Muscle of arm (tissue), 12 donors: ENCODE data around the gene PCDHB9. TPM values are rescaled to one million over a fixed set of nuclear protein-coding genes. Genes with fewer than 3 reads are reported as not detected.
"Not testable (repeated sequence)": the region's sequence is repeated elsewhere in the genome, so short reads cannot be mapped to it uniquely, and the experiment has no call there.

Experiments used
- DNase-seq: peaks from one replicate; pipeline ENCODE4 v3.0.0-alpha.2; 2013
- polyA plus RNA-seq, 12 donors: library from polyadenylated mRNA; unstranded; fragments of 120-200 nt; gene quantifications; one replicate each; pipeline ENCODE4 v1.2.1, GENCODE V29; 2013; ENCODE audit not compliant: insufficient read length in 12 of 12

The PCDHB9 gene
- polyA plus RNA-seq, 12 donors: 1.4 to 4.6 (median 2.3) TPM; not detected in 2

- no peak for DNase-seq
Observed at GRCh38 chr5:141182248-141182647, 4.7 kb upstream of the PCDHB9 start, which contains the start of gene PCDHB16. PCDHB16 (plus strand) TSS chr5:141182387; CDS start chr5:141182560, 173 bp downstream.

GRCh38 chr5:141184117-141184855 lies 2.7 kb upstream of the PCDHB9 start:
- DNase-seq: not testable (repeated sequence)

- not testable (repeated sequence) for DNase-seq
Observed at GRCh38 chr5:141188682-141189081, 1.7 kb downstream of the PCDHB9 start.

GRCh38 chr5:141189131-141189530 lies 2.2 kb downstream of the PCDHB9 start:
- not testable (repeated sequence) for DNase-seq

GRCh38 chr5:141192110-141192725 lies 5.3 kb downstream of the PCDHB9 start, which contains the start of gene PCDHB10:
PCDHB10 (plus strand) TSS chr5:141192353; CDS start chr5:141192553, 200 bp downstream.
- DNase-seq: no peak

DNA sequence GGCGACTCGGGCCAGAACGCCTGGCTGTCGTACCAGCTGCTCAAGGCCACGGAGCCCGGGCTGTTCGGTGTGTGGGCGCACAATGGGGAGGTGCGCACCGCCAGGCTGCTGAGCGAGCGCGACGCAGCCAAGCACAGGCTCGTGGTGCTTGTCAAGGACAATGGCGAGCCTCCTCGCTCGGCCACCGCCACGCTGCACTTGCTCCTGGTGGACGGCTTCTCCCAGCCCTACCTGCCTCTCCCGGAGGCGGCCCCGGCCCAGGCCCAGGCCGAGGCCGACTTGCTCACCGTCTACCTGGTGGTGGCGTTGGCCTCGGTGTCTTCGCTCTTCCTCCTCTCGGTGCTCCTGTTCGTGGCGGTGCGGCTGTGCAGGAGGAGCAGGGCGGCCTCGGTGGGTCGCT lies 7.4 kb downstream of the PCDHB9 start:
- not testable (repeated sequence) for DNase-seq

GRCh38 chr5:141196363-141196762 lies 9.4 kb downstream of the PCDHB9 start:
- DNase-seq: no peak

DNA sequence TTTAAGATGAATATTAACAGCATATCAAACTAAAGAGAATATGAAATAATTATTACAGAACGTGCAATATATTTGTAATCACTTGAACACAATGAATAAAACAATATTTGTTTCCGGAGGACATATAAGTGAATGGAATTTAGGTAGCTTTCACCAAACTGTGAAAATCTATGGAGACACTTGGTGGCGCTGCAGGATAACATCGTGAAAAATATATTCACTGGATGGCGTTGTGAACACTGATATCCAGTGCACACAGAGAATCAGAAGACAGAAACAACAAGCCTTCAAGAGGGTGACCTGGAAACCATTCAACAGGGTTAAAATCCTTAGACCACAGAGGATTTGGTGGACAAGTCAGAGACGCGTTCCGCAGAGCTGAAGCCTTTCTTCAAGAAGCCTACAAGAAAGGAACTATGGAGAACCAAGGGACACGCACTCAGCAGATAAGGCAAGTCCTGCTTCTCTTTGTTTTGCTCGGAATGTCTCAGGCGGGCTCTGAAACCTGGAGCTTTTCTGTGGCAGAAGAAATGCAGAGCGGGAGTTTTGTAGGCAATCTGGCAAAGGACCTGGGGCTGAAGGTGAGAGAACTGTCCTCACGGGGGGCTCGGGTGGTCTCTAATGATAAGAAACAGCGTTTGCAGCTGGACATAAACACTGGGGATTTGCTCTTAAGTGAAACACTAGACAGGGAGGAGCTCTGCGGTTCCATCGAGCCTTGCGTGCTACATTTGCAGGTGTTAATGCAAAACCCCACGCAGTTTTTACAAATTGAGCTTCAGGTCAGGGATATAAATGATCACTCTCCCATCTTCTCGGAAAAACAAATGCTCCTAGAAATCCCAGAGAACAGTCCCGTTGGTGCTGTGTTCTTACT lies 12.6 kb downstream of the PCDHB9 start, which contains the start of gene PCDHB11:
PCDHB11 (plus strand) TSS at position 269 of the 877 bp plus-strand sequence; CDS start at position 417, 148 bp downstream.
- DNase-seq: no peak

GRCh38 chr5:141201126-141201525 lies 14.2 kb downstream of the PCDHB9 start:
- DNase-seq: not testable (repeated sequence)

DNA sequence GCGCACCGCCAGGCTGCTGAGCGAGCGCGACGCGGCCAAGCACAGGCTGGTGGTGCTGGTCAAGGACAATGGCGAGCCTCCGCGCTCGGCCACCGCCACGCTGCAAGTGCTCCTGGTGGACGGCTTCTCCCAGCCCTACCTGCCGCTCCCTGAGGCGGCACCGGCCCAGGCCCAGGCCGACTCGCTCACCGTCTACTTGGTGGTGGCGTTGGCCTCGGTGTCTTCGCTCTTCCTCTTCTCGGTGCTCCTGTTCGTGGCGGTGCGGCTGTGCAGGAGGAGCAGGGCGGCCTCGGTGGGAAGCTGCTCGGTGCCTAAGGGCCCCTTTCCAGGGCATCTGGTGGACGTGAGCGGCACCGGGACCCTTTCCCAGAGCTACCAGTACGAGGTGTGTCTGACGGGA lies 14.7 kb downstream of the PCDHB9 start:
- not testable (repeated sequence) for DNase-seq

DNA sequence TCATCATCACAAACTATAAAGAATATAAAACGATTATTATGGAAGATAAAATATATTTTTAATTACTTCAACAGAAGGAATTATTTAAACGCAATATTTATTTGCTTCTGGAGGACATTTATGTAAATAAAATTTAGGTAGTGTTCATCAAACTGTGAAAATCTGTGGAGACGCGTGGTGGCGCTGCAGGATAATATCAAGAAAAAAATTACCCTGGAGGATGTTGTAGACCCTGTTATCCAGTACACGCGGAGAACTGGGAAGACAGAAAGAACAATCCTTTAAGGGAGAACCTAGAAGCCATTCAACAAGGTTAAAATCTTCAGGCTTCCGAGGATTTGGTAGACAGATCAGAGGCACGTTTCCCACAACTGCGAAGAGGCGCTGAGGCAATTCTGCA lies 21.5 kb downstream of the PCDHB9 start, which contains the start of gene PCDHB12:
PCDHB12 (plus strand) TSS at position 242 of the 400 bp plus-strand sequence. CDS start 189 bp downstream, outside the sequence.
- no peak for DNase-seq

GRCh38 chr5:141210281-141210680 lies 23.3 kb downstream of the PCDHB9 start:
- not testable (repeated sequence) for DNase-seq

DNA sequence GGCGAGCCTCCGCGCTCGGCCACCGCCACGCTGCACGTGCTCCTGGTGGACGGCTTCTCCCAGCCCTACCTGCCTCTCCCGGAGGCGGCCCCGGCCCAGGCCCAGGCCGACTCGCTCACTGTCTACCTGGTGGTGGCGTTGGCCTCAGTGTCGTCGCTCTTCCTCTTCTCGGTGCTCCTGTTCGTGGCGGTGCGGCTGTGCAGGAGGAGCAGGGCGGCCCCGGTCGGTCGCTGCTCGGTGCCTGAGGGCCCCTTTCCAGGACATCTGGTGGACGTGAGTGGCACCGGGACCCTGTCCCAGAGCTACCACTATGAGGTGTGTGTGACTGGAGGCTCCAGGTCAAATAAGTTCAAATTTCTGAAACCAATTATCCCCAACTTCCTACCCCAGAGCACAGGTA lies 23.9 kb downstream of the PCDHB9 start:
- DNase-seq: not testable (repeated sequence)

DNA sequence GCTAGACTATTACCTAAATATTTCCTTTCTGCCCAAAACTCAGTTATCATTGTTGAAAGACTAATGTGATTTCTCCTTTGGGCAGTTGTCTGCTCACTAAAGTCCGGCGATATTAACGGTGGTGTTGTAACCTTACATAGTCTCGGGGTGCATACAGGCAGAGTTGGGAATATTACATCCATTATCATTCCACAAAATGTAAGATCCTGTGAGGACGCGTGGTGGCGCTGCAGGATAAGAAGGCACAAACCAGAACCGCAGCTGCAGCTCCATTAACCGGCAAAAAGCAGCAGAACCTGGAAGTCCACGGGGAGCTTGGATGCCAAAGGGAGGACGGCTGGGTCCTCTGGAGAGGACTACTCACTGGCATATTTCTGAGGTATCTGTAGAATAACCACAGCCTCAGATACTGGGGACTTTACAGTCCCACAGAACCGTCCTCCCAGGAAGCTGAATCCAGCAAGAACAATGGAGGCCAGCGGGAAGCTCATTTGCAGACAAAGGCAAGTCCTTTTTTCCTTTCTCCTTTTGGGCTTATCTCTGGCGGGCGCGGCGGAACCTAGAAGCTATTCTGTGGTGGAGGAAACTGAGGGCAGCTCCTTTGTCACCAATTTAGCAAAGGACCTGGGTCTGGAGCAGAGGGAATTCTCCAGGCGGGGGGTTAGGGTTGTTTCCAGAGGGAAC lies 26.8 kb downstream of the PCDHB9 start, which contains the start of gene PCDHB13:
PCDHB13 (plus strand) TSS at position 264 of the 684 bp plus-strand sequence; CDS start at position 469, 205 bp downstream.
- not testable (repeated sequence) for DNase-seq

- DNase-seq: not testable (repeated sequence)
Observed at GRCh38 chr5:141214583-141214982, 27.6 kb downstream of the PCDHB9 start.

DNA sequence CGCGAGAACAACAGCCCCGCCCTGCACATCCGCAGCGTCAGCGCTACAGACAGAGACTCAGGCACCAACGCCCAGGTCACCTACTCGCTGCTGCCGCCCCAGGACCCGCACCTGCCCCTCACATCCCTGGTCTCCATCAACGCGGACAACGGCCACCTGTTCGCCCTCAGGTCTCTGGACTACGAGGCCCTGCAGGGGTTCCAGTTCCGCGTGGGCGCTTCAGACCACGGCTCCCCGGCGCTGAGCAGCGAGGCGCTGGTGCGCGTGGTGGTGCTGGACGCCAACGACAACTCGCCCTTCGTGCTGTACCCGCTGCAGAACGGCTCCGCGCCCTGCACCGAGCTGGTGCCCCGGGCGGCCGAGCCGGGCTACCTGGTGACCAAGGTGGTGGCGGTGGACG lies 28.5 kb downstream of the PCDHB9 start:
- DNase-seq: not testable (repeated sequence)

DNA sequence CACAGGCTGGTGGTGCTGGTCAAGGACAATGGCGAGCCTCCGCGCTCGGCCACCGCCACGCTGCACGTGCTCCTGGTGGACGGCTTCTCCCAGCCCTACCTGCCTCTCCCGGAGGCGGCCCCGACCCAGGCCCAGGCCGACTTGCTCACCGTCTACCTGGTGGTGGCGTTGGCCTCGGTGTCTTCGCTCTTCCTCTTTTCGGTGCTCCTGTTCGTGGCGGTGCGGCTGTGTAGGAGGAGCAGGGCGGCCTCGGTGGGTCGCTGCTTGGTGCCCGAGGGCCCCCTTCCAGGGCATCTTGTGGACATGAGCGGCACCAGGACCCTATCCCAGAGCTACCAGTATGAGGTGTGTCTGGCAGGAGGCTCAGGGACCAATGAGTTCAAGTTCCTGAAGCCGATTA lies 29.1 kb downstream of the PCDHB9 start:
- DNase-seq: not testable (repeated sequence)

DNA sequence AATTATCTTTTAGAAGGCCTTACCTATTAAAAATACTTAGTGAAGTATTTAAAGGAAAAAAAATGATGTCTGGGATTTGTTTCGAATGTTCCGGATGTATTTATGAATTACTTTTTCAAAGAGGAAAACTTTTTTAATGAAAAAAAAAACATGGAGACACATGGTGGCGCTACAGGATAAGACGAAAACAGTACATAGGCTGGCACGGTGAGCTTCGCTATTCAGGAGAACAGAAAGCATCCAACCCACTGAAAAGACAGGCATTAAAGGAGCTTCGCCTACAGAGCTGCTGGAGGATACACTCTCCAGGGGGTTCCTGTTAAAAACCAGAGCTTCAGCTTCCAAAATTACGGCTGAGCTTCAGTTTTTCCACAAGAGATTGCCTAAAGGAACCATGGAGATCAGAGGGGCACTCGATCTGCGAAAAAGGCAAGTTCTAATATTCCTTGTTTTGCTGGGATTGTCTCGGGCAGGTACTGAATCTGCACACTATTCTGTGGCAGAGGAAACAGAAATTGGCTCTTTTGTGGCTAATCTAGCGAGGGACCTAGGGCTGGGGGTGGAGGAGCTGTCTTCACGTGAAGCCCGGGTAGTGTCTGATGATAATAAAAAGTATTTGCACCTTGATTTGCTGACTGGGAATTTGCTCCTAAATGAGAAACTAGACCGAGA lies 36.3 kb downstream of the PCDHB9 start, which contains the start of gene PCDHB14:
PCDHB14 (plus strand) TSS at position 232 of the 672 bp plus-strand sequence; CDS start at position 395, 163 bp downstream.
- no peak for DNase-seq

DNA sequence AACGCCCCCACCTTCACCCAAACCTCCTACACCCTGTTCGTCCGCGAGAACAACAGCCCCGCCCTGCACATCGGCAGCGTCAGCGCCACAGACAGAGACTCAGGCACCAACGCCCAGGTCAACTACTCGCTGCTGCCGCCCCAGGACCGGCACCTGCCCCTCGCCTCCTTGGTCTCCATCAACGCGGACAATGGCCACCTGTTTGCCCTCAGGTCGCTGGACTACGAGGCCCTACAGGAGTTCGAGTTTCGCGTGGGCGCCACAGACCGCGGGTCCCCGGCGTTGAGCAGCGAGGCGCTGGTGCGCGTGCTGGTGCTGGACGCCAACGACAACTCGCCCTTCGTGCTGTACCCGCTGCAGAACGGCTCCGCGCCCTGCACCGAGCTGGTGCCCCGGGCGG lies 37.9 kb downstream of the PCDHB9 start:
- DNase-seq: not testable (repeated sequence)

DNA sequence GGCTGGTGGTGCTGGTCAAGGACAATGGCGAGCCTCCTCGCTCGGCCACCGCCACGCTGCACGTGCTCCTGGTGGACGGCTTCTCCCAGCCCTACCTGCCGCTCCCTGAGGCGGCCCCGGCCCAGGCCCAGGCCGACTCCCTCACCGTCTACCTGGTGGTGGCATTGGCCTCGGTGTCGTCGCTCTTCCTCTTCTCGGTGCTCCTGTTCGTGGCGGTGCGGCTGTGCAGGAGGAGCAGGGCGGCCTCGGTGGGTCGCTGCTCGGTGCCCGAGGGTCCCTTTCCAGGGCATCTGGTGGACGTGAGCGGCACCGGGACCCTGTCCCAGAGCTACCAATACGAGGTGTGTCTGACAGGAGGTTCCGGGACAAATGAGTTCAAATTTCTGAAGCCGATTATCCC lies 38.5 kb downstream of the PCDHB9 start:
- not testable (repeated sequence) for DNase-seq
